ENCODE measurements around the gene SYNM. TPM values are rescaled to one million over a fixed set of nuclear protein-coding genes. Genes with fewer than 3 reads are reported as not detected.

SYNM gene
- total and polyA plus RNA-seq, 4 donors: 42.6 to 103 (median 63.8) TPM

DNA sequence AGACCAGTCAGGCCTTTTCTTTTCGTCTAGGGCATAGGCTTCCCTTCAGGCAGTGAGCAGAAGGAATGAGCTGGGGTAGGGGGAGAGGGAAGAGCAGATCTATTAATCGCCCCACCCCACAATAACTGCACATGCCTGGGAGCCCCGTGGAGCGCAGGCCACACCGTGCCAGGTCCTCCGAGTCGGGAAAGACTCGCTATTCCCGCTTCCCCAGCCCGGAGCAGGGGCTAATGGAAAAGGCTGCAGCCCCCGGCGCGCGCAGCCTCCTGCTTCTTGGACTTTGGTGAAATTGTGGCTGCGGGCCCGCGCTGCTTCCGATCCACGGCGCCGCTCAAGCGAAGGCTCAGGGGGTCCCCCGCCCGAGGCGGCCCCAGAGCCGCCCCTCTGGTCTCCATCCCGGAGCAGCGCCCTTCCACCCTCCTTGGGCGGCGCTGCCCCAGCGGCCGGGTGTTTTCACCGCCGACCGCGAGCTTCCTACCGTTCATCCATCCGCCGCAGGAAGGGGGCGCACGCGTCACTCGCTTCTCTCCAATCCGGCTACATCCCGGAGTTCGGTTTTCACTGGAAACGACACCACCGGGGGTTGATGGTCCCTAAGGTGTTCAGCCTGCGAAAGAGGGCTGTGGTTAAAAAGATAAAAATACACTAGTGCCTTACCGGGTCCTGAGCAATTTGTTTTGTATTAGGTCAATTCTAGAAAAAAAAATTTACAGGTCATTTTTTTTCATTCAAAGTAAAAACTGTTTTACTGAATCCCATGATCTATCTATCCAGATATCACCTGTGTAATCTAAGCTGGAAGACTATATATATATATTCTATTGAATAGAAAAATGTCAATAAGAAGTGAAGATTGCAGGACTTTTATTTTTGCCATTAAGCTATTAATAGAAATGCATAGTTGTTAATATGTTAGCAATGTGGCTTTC, 4.4 kb upstream of the SYNM start:
- no peaks in the 10 kb centered on the region for H3K27me3 ChIP-seq (ENCODE audit: control insufficient read depth in 1 of 2, insufficient read depth in 2 of 2, low read length in 1 of 2)
- intact Hi-C loops (cut with DNase I): loop anchor here (1.0 to 10.0 kb wide), 3 partner anchors 112 to 634 kb away; partner anchors contain the start of gene LYSMD4 (in 1 of the 2)
- no peaks in the 10 kb centered on the region for H3K4me1 ChIP-seq (ENCODE audit: control insufficient read depth in 1 of 2, insufficient read depth in 2 of 2, low read length in 2 of 2)
- ATAC-seq (ENCODE audit: low FRiP score) (peak; percentile 76), DNase-seq (peak; percentile 86 to 96)
- H3K4me3 ChIP-seq (ENCODE audit: low read length in 2 of 2): peak overlapping the region; percentile 8 to 38
- H3K27ac ChIP-seq (ENCODE audit: low read depth in 1 of 2, low read length in 2 of 2): no peak overlapping the region
- H3K9me3 ChIP-seq (ENCODE audit: control insufficient read depth, low read length): no peaks in the 10 kb centered on the region
- no peaks in the 10 kb centered on the region for H3K36me3 ChIP-seq (ENCODE audit: control insufficient read depth in 1 of 2, insufficient read depth in 2 of 2, low read length in 1 of 2)
- 2 to 3% methylated on average over 38 to 50 of the region's 50 CpGs for WGBS, 2 donors

DNA sequence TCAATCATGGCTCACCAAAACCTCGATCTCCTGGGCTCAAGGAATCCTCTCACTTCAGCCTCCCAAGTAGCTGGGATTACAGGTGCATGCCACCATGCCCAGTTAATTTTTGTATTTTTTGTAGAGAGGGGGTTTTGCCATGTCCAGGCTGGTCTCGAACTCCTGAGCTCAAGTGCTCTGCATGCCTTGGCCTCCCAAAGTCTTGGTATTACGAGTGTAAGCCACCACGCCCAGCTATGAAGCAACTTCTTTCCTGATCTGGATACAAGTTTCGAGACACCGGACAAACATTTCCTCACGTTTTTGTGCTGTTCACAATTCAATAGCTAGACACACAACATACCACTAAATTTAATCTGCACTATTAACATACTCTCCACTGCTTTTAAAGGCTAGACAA, 3.4 kb upstream of the SYNM start:
- Histone ChIP-seq H3K4me1 (ENCODE audit: control insufficient read depth in 1 of 2, insufficient read depth in 2 of 2, low read length in 2 of 2) (no peaks in the 10 kb centered on the region), H3K9me3 (ENCODE audit: control insufficient read depth, low read length) (no peaks in the 10 kb centered on the region), H3K36me3 (ENCODE audit: control insufficient read depth in 1 of 2, insufficient read depth in 2 of 2, low read length in 1 of 2) (no peaks in the 10 kb centered on the region), H3K27ac (ENCODE audit: low read depth in 1 of 2, low read length in 2 of 2) (no peak overlapping the region), H3K27me3 (ENCODE audit: control insufficient read depth in 1 of 2, insufficient read depth in 2 of 2, low read length in 1 of 2) (no peaks in the 10 kb centered on the region), H3K4me3 (ENCODE audit: low read length in 2 of 2) (no peak overlapping the region)
- 77 to 91% methylated on average over 7 of the region's 7 CpGs for WGBS, 2 donors
- intact Hi-C loops (cut with DNase I): loop anchor here (2.0 to 10.0 kb wide), 2 partner anchors 111 to 633 kb away; partner anchors contain the start of gene LYSMD4 (in 1 of the 2)
- DNase-seq (no peak), ATAC-seq (ENCODE audit: low FRiP score) (no peak)

- ATAC-seq (ENCODE audit: low FRiP score) (no peak), DNase-seq (no peak)
- peaks cover under 1% of the 10 kb centered on the region in 2 donors for H3K4me1 ChIP-seq (ENCODE audit: control insufficient read depth in 1 of 2, insufficient read depth in 2 of 2, low read length in 2 of 2)
- no peaks in the 10 kb centered on the region for H3K27me3 ChIP-seq (ENCODE audit: control insufficient read depth in 1 of 2, insufficient read depth in 2 of 2, low read length in 1 of 2)
- H3K9me3 ChIP-seq (ENCODE audit: control insufficient read depth, low read length): no peaks in the 10 kb centered on the region
- WGBS, 2 donors: 58 to 61% methylated on average over 13 of the region's 13 CpGs
- H3K36me3 ChIP-seq (ENCODE audit: control insufficient read depth in 1 of 2, insufficient read depth in 2 of 2, low read length in 1 of 2): no peaks in the 10 kb centered on the region
- intact Hi-C loops (cut with DNase I): loop anchor here in 1 of 2 donors (10.0 kb wide), 1 partner anchor 632 kb away; the partner anchor contains the start of gene LYSMD4
- H3K27ac ChIP-seq (ENCODE audit: low read depth in 1 of 2, low read length in 2 of 2): no peak overlapping the region
- no peak overlapping the region for H3K4me3 ChIP-seq (ENCODE audit: low read length in 2 of 2)
Observed at GRCh38 chr15:99102332-99103235, 2.3 kb upstream of the SYNM start.

GRCh38 chr15:99103279-99103678, 1.6 kb upstream of the SYNM start:
- Histone ChIP-seq H3K4me3 (ENCODE audit: low read length in 2 of 2) (no peak overlapping the region), H3K36me3 (ENCODE audit: control insufficient read depth in 1 of 2, insufficient read depth in 2 of 2, low read length in 1 of 2) (no peaks in the 10 kb centered on the region), H3K27ac (ENCODE audit: low read depth in 1 of 2, low read length in 2 of 2) (no peak overlapping the region), H3K4me1 (ENCODE audit: control insufficient read depth in 1 of 2, insufficient read depth in 2 of 2, low read length in 2 of 2) (peaks cover 2 to 3% of the 10 kb centered on the region in 2 donors), H3K9me3 (ENCODE audit: control insufficient read depth, low read length) (no peaks in the 10 kb centered on the region), H3K27me3 (ENCODE audit: control insufficient read depth in 1 of 2, insufficient read depth in 2 of 2, low read length in 1 of 2) (no peaks in the 10 kb centered on the region)
- ATAC-seq (ENCODE audit: low FRiP score): no peak
- 95 to 98% methylated on average over 2 of the region's 2 CpGs for WGBS, 2 donors
- no peak for DNase-seq
- intact Hi-C loops (cut with DNase I): loop anchor here in 1 of 2 donors (10.0 kb wide), 1 partner anchor 632 kb away; the partner anchor contains the start of gene LYSMD4

GRCh38 chr15:99105514-99106341, 848 bp downstream of the SYNM start:
- WGBS, 2 donors: 0 to 1% methylated on average over 88 to 116 of the region's 116 CpGs
- peak overlapping the region; percentile 24 to 42 for H3K4me3 ChIP-seq (ENCODE audit: low read length in 2 of 2)
- H3K27me3 ChIP-seq (ENCODE audit: control insufficient read depth in 1 of 2, insufficient read depth in 2 of 2, low read length in 1 of 2): no peaks in the 10 kb centered on the region
- no peaks in the 10 kb centered on the region for H3K9me3 ChIP-seq (ENCODE audit: control insufficient read depth, low read length)
- DNase-seq: peak; percentile 67 to 87
- peaks cover 3 to 4% of the 10 kb centered on the region in 2 donors for H3K4me1 ChIP-seq (ENCODE audit: control insufficient read depth in 1 of 2, insufficient read depth in 2 of 2, low read length in 2 of 2)
- H3K27ac ChIP-seq (ENCODE audit: low read depth in 1 of 2, low read length in 2 of 2): peak overlapping the region; percentile 54 to 80
- intact Hi-C loops (cut with DNase I): loop anchor here (2.0 to 10.0 kb wide), 3 partner anchors 17 to 629 kb away; partner anchors contain the start of gene LYSMD4 (in 1 of the 2)
- peak; percentile 27 for ATAC-seq (ENCODE audit: low FRiP score)
- no peaks in the 10 kb centered on the region for H3K36me3 ChIP-seq (ENCODE audit: control insufficient read depth in 1 of 2, insufficient read depth in 2 of 2, low read length in 1 of 2)

- intact Hi-C loops (cut with DNase I): loop anchor here (2.0 to 10.0 kb wide), 3 partner anchors 16 to 628 kb away; partner anchors contain the start of gene LYSMD4 (in 1 of the 2)
- 12% methylated on average over 15 of the region's 15 CpGs for WGBS, 2 donors
- peak; percentile 1 for ATAC-seq (ENCODE audit: low FRiP score)
Observed at GRCh38 chr15:99106417-99107220, 1.7 kb downstream of the SYNM start.

DNA sequence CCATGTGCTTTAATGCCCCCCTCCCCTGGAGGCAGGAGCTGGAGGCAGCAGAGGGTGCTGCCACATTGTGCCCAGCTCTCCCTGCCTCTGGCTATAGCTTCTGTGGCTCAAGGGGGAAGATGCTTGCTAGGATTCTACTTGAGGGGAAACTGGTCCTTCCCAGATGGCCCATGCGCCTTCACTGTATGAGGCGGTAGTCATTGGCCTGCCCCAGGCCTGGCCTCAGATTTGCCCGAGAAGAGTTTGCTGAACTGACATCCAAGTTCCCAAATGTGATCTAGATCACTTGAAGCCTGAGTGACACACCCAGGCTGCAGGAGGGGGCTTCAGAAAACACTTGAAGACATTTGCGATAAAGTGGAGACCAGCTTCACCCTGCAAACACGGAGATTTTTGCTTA, 4.1 kb downstream of the SYNM start:
- 66 to 68% methylated on average over 5 of the region's 5 CpGs for WGBS, 2 donors
- Histone ChIP-seq H3K4me1 (ENCODE audit: control insufficient read depth in 1 of 2, insufficient read depth in 2 of 2, low read length in 2 of 2) (peaks cover 3 to 6% of the 10 kb centered on the region in 2 donors), H3K36me3 (ENCODE audit: control insufficient read depth in 1 of 2, insufficient read depth in 2 of 2, low read length in 1 of 2) (peaks cover 0 to 3% of the 10 kb centered on the region in 2 donors), H3K4me3 (ENCODE audit: low read length in 2 of 2) (no peak overlapping the region), H3K27me3 (ENCODE audit: control insufficient read depth in 1 of 2, insufficient read depth in 2 of 2, low read length in 1 of 2) (no peaks in the 10 kb centered on the region), H3K9me3 (ENCODE audit: control insufficient read depth, low read length) (no peaks in the 10 kb centered on the region), H3K27ac (ENCODE audit: low read depth in 1 of 2, low read length in 2 of 2) (peak overlapping the region; percentile 23 to 86)
- intact Hi-C loops (cut with DNase I): loop anchor here in 1 of 2 donors (5.0 to 10.0 kb wide), 2 partner anchors 33 to 626 kb away; partner anchors contain the start of gene LYSMD4
- ATAC-seq (ENCODE audit: low FRiP score) (no peak), DNase-seq (no peak)

More at GRCh38 chr15:99106417-99107220, 1.7 kb downstream of the SYNM start:
- Histone ChIP-seq H3K27me3 (ENCODE audit: control insufficient read depth in 1 of 2, insufficient read depth in 2 of 2, low read length in 1 of 2) (no peaks in the 10 kb centered on the region), H3K4me3 (ENCODE audit: low read length in 2 of 2) (peak overlapping the region; percentile 30 to 42), H3K9me3 (ENCODE audit: control insufficient read depth, low read length) (no peaks in the 10 kb centered on the region), H3K27ac (ENCODE audit: low read depth in 1 of 2, low read length in 2 of 2) (peak overlapping the region; percentile 6 to 55), H3K36me3 (ENCODE audit: control insufficient read depth in 1 of 2, insufficient read depth in 2 of 2, low read length in 1 of 2) (no peaks in the 10 kb centered on the region), H3K4me1 (ENCODE audit: control insufficient read depth in 1 of 2, insufficient read depth in 2 of 2, low read length in 2 of 2) (peaks cover 3 to 4% of the 10 kb centered on the region in 2 donors)
- DNase-seq: no peak

All from aorta (tissue), 5 donors.